A549 (cell line): ENCODE data around the gene DCUN1D5.
"Not testable (repeated sequence)": the region's sequence is repeated elsewhere in the genome, so short reads cannot be mapped to it uniquely, and the experiment has no call there.

Source experiments
- BHLHE40 ChIP-seq: IDR thresholded peaks from 2 replicates; pipeline ENCODE4 v1.6.1; 2012; ENCODE audit warnings: low read depth, low read length, inconsistent platforms
- CEBPB ChIP-seq, 2 experiments: fragments of >200 bp in 1 of 2; sonication (Bioruptor Twin) in 1 of 2; formaldehyde crosslinking in 1 of 2; IDR thresholded peaks; 2 replicates each; pipeline ENCODE4 v1.6.1; 2012 to 2016
- NFE2L2 ChIP-seq: fragments of 150-350 bp; conservative IDR thresholded peaks from 2 replicates; pipeline ENCODE4 v1.6.1; 2014; ENCODE audit warnings: low read length
- TF ChIP-seq, protein P1 (sequence below): fragments of >200 bp; sonication (Bioruptor Twin); formaldehyde crosslinking; IDR thresholded peaks from 3 replicates; pipeline ENCODE4 v1.5.1; 2016

- TF ChIP-seq, protein P1, sequence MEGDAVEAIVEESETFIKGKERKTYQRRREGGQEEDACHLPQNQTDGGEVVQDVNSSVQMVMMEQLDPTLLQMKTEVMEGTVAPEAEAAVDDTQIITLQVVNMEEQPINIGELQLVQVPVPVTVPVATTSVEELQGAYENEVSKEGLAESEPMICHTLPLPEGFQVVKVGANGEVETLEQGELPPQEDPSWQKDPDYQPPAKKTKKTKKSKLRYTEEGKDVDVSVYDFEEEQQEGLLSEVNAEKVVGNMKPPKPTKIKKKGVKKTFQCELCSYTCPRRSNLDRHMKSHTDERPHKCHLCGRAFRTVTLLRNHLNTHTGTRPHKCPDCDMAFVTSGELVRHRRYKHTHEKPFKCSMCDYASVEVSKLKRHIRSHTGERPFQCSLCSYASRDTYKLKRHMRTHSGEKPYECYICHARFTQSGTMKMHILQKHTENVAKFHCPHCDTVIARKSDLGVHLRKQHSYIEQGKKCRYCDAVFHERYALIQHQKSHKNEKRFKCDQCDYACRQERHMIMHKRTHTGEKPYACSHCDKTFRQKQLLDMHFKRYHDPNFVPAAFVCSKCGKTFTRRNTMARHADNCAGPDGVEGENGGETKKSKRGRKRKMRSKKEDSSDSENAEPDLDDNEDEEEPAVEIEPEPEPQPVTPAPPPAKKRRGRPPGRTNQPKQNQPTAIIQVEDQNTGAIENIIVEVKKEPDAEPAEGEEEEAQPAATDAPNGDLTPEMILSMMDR = not testable (repeated sequence)
- TF ChIP-seq NFE2L2; CEBPB (IDR thresholded peaks at IDR 0.05); BHLHE40: not testable (repeated sequence)
These were observed 63.5 kb downstream of the DCUN1D5 start for GRCh38 chr11:103028304-103029020.
